H1 (cell line): ENCODE measurements around the gene EIF2AK2. TPM values are rescaled to one million over a fixed set of nuclear protein-coding genes. Genes with fewer than 3 reads are reported as not detected.

Experiments
- CTCF ChIA-PET: fragments of 300-600 bp; sonication (Branson Sonifier 250); formaldehyde crosslinking; loops from one replicate; lab custom pipeline; 2021; ENCODE audit not compliant: partially characterized antibody; lab: Charles Lee
- POLR2A ChIA-PET: fragments of 300-600 bp; sonication (Branson Sonifier 250); formaldehyde crosslinking; loops from one replicate; lab custom pipeline; 2021; ENCODE audit warnings: inconsistent platforms; ENCODE audit not compliant: partially characterized antibody; lab: Charles Lee
- DNase-seq, 2 experiments: peaks; one replicate each; pipeline versions ENCODE4 v3.0.0 to v3.0.0-alpha.2; 2010 to 2022; ENCODE audit warnings: low spot score in 2 of 2, low read depth in 1 of 2, mixed read lengths in 1 of 2
- FAIRE-seq: peaks from 2 replicates; lab custom pipeline; 2011; peaks lifted over from hg19 to GRCh38; lab: Jason Lieb, UNC
- H2AFZ ChIP-seq: 2 replicates; pipeline ENCODE4 v1.8.1; 2012; ENCODE audit warnings: low read length, inconsistent platforms
- H2AK5ac ChIP-seq: 2 replicates; pipeline ENCODE4 v1.6.1; 2013; ENCODE audit warnings: low read depth, low read length
- H2BK120ac ChIP-seq: replicated peaks from 2 replicates; pipeline ENCODE3; 2013; ENCODE audit warnings: low read depth, low read length, inconsistent platforms
- H2BK12ac ChIP-seq: 2 replicates; pipeline ENCODE4 v1.6.1; 2013; ENCODE audit warnings: low read depth, low read length
- H2BK15ac ChIP-seq: 2 replicates; pipeline ENCODE4 v1.6.1; 2013; ENCODE audit warnings: low read length
- H2BK20ac ChIP-seq: 2 replicates; pipeline ENCODE4 v1.6.1; 2013; ENCODE audit warnings: low read length
- H2BK5ac ChIP-seq: 2 replicates; pipeline ENCODE4 v1.6.1; 2013; ENCODE audit warnings: low read depth, low read length
- H3K14ac ChIP-seq: 2 replicates; pipeline ENCODE4 v1.6.1; 2013; ENCODE audit warnings: inconsistent platforms; ENCODE audit not compliant: insufficient read length
- H3K18ac ChIP-seq: 2 replicates; pipeline ENCODE4 v1.6.1; 2013; ENCODE audit warnings: low read length; ENCODE audit errors: extremely low read depth
- H3K23ac ChIP-seq: 2 replicates; pipeline ENCODE4 v1.6.1; 2013; ENCODE audit warnings: inconsistent platforms; ENCODE audit not compliant: insufficient read length
- H3K23me2 ChIP-seq: 2 replicates; pipeline ENCODE4 v1.6.1; 2013; ENCODE audit warnings: low read depth, low read length
- H3K27ac ChIP-seq: 2 replicates; pipeline ENCODE4 v1.6.1; 2011; ENCODE audit warnings: low read depth, low read length, inconsistent platforms
- H3K27me3 ChIP-seq, 4 experiments: replicated peaks in 1 of 4; 1 replicate in 1 of 4; 2 replicates in 3 of 4; pipeline versions ENCODE4 v1.6.1 to v1.8.1; 2011 to 2013; ENCODE audit warnings: low read length in 3 of 4, mild to moderate bottlenecking in 3 of 4, inconsistent platforms in 2 of 4, mixed read lengths in 2 of 4, moderate library complexity in 1 of 4; ENCODE audit not compliant: control insufficient read depth in 3 of 4, insufficient read depth in 3 of 4; ENCODE audit errors: extremely low read depth in 1 of 4
- H3K36me3 ChIP-seq, 4 experiments: 2 replicates each; pipeline versions ENCODE4 v1.6.1 to v1.8.1; 2011 to 2013; ENCODE audit warnings: mild to moderate bottlenecking in 4 of 4, low read length in 3 of 4, moderate library complexity in 2 of 4, control low read depth in 1 of 4, inconsistent platforms in 1 of 4; ENCODE audit not compliant: insufficient read depth in 4 of 4, control insufficient read depth in 2 of 4
- H3K4ac ChIP-seq: replicated peaks from 2 replicates; pipeline ENCODE3; 2013; ENCODE audit warnings: low read length, low read depth, mixed read lengths, inconsistent platforms; ENCODE audit not compliant: insufficient read length
- H3K4me1 ChIP-seq, 4 experiments: replicated peaks in 1 of 4; 1 replicate in 1 of 4; 2 replicates in 3 of 4; pipeline versions ENCODE4 v1.6.1 to v1.8.1; 2011 to 2013; ENCODE audit warnings: low read length in 3 of 4, inconsistent platforms in 2 of 4, mixed read lengths in 1 of 4; ENCODE audit not compliant: insufficient read depth in 4 of 4, control insufficient read depth in 3 of 4
- H3K4me2 ChIP-seq, 2 experiments: 2 replicates each; pipeline versions ENCODE4 v1.6.1 to v1.8.1; 2011 to 2013; ENCODE audit warnings: low read depth in 2 of 2, low read length in 2 of 2, control low read depth in 1 of 2, inconsistent platforms in 1 of 2, mild to moderate bottlenecking in 1 of 2; ENCODE audit not compliant: insufficient read depth in 1 of 2
- H3K4me3 ChIP-seq, 4 experiments: fragments of 200-600, 300-600 bp in 1 of 4; sonication (generic), shearing (Covaris generic), sonication (Bioruptor Twin) in 1 of 4; 2 replicates each; pipeline versions ENCODE4 v1.5.1 to v1.8.1; 2011 to 2016; ENCODE audit warnings: low read length in 4 of 4, low read depth in 3 of 4, control low read depth in 2 of 4, inconsistent platforms in 2 of 4, mild to moderate bottlenecking in 2 of 4, mixed read lengths in 1 of 4, moderate library complexity in 1 of 4; ENCODE audit not compliant: insufficient read depth in 2 of 4; ENCODE audit errors: extremely low read depth in 1 of 4
- H3K56ac ChIP-seq: replicated peaks from 2 replicates; pipeline ENCODE3; 2013; ENCODE audit warnings: low read depth, mild to moderate bottlenecking, mixed read lengths, low read length, inconsistent platforms; ENCODE audit not compliant: insufficient read length
- H3K79me1 ChIP-seq: 2 replicates; pipeline ENCODE4 v1.6.1; 2013; ENCODE audit warnings: low read depth, low read length, control low read depth
- H3K79me2 ChIP-seq, 2 experiments: 2 replicates each; pipeline versions ENCODE4 v1.6.1 to v1.8.1; 2012 to 2013; ENCODE audit warnings: low read length in 2 of 2, mild to moderate bottlenecking in 2 of 2, inconsistent platforms in 1 of 2; ENCODE audit not compliant: insufficient read depth in 2 of 2, control insufficient read depth in 1 of 2
- H3K9ac ChIP-seq, 4 experiments: replicated peaks in 1 of 4; 1 replicate in 1 of 4; 2 replicates in 3 of 4; pipeline versions ENCODE4 v1.6.1 to v1.8.1; 2011 to 2013; ENCODE audit warnings: low read depth in 3 of 4, low read length in 3 of 4, control low read depth in 2 of 4, mild to moderate bottlenecking in 2 of 4, moderate library complexity in 2 of 4, inconsistent platforms in 1 of 4; ENCODE audit errors: extremely low read depth in 1 of 4
- H3K9me3 ChIP-seq, 2 experiments: 2 replicates each; pipeline versions ENCODE4 v1.6.1 to v1.8.1; 2012 to 2013; ENCODE audit warnings: mild to moderate bottlenecking in 2 of 2, moderate library complexity in 2 of 2, control low read depth in 1 of 2, inconsistent platforms in 1 of 2, low read depth in 1 of 2, low read length in 1 of 2, mixed read lengths in 1 of 2; ENCODE audit not compliant: insufficient read depth in 2 of 2
- H4K20me1 ChIP-seq, 2 experiments: replicated peaks in 1 of 2; 2 replicates each; pipeline versions ENCODE3 to v1.8.1; 2011 to 2013; ENCODE audit warnings: inconsistent platforms in 2 of 2, low read length in 2 of 2, mild to moderate bottlenecking in 1 of 2; ENCODE audit not compliant: insufficient read depth in 2 of 2, control insufficient read depth in 1 of 2
- H4K5ac ChIP-seq: 2 replicates; pipeline ENCODE4 v1.6.1; 2013; ENCODE audit warnings: low read length, low read depth, mixed read lengths, inconsistent platforms; ENCODE audit not compliant: insufficient read length
- H4K8ac ChIP-seq: 2 replicates; pipeline ENCODE4 v1.8.0; 2013; ENCODE audit warnings: mild to moderate bottlenecking, moderate library complexity, low read length, inconsistent platforms; ENCODE audit not compliant: insufficient read depth; ENCODE audit errors: extremely low read depth
- H4K91ac ChIP-seq: replicated peaks from 2 replicates; pipeline ENCODE3; 2013; ENCODE audit warnings: low read length, mixed read lengths, inconsistent platforms; ENCODE audit not compliant: insufficient read length
- EZH2 ChIP-seq: fragments of 200-600 bp; sonication (generic); IDR thresholded peaks from 2 replicates; pipeline ENCODE4 v1.7.1; 2012; ENCODE audit warnings: low read depth, mild to moderate bottlenecking, moderate library complexity, low read length, inconsistent platforms; ENCODE audit not compliant: severe bottlenecking
- KDM5A ChIP-seq: fragments of 200-600 bp; IDR thresholded peaks from 2 replicates; pipeline ENCODE4 v1.7.1; 2012; ENCODE audit warnings: mild to moderate bottlenecking, low read length, inconsistent platforms, mixed read lengths
- POU5F1 ChIP-seq: IDR thresholded peaks from 2 replicates; pipeline ENCODE4 v1.6.1; 2011; ENCODE audit warnings: low read depth, mild to moderate bottlenecking, low read length, moderate library complexity
- WGBS, 2 experiments: shearing (Covaris generic) in 1 of 2; methylation state at CpG; one replicate each; pipeline versions ENCODE4 v1.1.6 to v1.1.7; 2013 to 2015; ENCODE audit warnings: low lambda C conversion rate in 2 of 2, mixed read lengths in 2 of 2, inconsistent platforms in 1 of 2, low coverage in 1 of 2, missing lambda C conversion rate in 1 of 2; ENCODE audit not compliant: insufficient replicate concordance in 2 of 2, insufficient coverage in 1 of 2, insufficient read length in 1 of 2; ENCODE audit errors: extremely low coverage in 1 of 2, missing lambda C conversion rate in 1 of 2; 5-methylcytosine and 5-hydroxymethylcytosine counted together
- polyA plus RNA-seq, 7 experiments: library from polyadenylated mRNA; depleted of rRNA in 3 of 7; stranded (reverse) in 5 of 7; unstranded in 2 of 7; fragments of >200 nt in 5 of 7; fragments of 200-250 nt in 2 of 7; gene quantifications; 1 replicate in 5 of 7; 2 replicates in 1 of 7; 4 replicates in 1 of 7; pipeline versions ENCODE4 v1.2.1 to v1.2.3, GENCODE V29; 2011 to 2013; ENCODE audit warnings: missing spikeins in 2 of 7, mixed read lengths in 2 of 7
- total RNA-seq: library from RNA; stranded (reverse); fragmentation: NEBNext Ultra II Directional; extraction: Animal tissue kit (Norgen Biotek cat#: 25700); gene quantifications from 2 replicates; pipeline ENCODE4 v1.2.1, GENCODE V29; 2021
- TF ChIP-seq, protein P1 (sequence below): IDR thresholded peaks from 2 replicates; pipeline ENCODE4 v1.6.1; 2011; ENCODE audit warnings: low read depth, mild to moderate bottlenecking, low read length; ENCODE audit not compliant: insufficient read depth

EIF2AK2 gene
- total and polyA plus RNA-seq, 2 of the 8 experiments (the other 6 are each of a cell fraction or from before 2014, with no cell fraction given) = 13.1 to 46.9 TPM

DNA sequence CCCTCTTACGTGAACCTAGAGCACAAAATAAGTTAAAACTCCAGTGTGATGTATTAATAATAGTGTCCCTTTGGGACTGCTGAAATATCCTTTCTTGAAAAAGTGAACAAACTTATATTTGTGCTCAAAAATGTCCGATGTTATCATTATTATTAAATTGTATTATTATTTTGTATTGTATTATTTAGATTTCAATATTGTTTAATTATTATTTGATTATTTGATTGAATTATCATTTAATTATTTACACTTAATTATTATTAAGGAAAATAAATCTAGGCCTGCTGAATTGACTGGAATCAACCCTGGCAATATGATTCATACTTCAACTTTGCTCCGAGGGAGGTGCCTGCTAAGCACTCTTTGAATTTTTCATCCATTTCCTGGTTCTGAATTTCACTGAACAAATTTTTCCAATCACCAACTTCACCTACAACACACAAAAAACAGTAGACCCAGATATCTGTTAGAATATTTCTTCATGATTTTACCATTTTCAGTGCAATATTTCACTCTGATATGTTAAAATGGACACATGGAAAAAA lies 10.9 kb upstream of the EIF2AK2 start:
- no peak overlapping the region for H3K4me3 ChIP-seq

More for the DNA sequence above, 10.9 kb upstream of the EIF2AK2 start:
- POLR2A ChIA-PET = interaction anchor here (1.1 to 1.9 kb wide), 4 partner anchors 25 to 55 kb away, joined by 3 to 6 read pairs (median 4); no protein-coding TSS in a partner anchor
- no peak overlapping the region for H4K8ac ChIP-seq
- no peak overlapping the region for H2BK120ac ChIP-seq
- H3K23ac ChIP-seq = no peak overlapping the region
- TF ChIP-seq KDM5A (no peak), EZH2 (no peak), POU5F1 (no peak)
- TF ChIP-seq, protein P1, sequence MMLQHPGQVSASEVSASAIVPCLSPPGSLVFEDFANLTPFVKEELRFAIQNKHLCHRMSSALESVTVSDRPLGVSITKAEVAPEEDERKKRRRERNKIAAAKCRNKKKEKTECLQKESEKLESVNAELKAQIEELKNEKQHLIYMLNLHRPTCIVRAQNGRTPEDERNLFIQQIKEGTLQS = no peak
- TF ChIP-seq, all 59 proteins: peak for 0
- Histone ChIP-seq H4K91ac (no peak overlapping the region), H3K18ac (no peak overlapping the region), H2BK5ac (no peak overlapping the region), H3K4me2 (no peak overlapping the region), H3K27me3 (no peaks in the 10 kb centered on the region), H3K23me2 (no peaks in the 10 kb centered on the region), H3K79me1 (no peaks in the 10 kb centered on the region), H3K56ac (no peak overlapping the region), H3K9ac (no peak overlapping the region), H2BK20ac (no peak overlapping the region), H2BK15ac (no peak overlapping the region), H2BK12ac (no peak overlapping the region), H3K36me3 (no peaks in the 10 kb centered on the region), H4K5ac (no peak overlapping the region), H4K20me1 (no peaks in the 10 kb centered on the region), H2AK5ac (no peak overlapping the region), H3K79me2 (no peaks in the 10 kb centered on the region), H3K4ac (no peak overlapping the region), H3K27ac (no peak overlapping the region), H3K14ac (no peak overlapping the region), H2AFZ (no peak overlapping the region), H3K4me1 (no peaks in the 10 kb centered on the region), H3K9me3 (peaks cover 7 to 8% of the 10 kb centered on the region in 2 experiments; a peak in 3 of 4 replicates)
- WGBS, 2 experiments = 96% methylated on average over 3 of the region's 3 CpGs; no CpG with 5 or more reads in 1 of the 2 experiments
- no peak for DNase-seq
- CTCF ChIA-PET = interaction anchor here (0.6 to 5.6 kb wide), 34 partner anchors 9 to 413 kb away, joined by 3 to 67 read pairs (median 5); partner anchors contain the start of genes EIF2AK2 and SULT6B1
- no peak for FAIRE-seq
